Activated naive CD4-positive, alpha-beta T cell treated with anti-CD3 and anti-CD28 coated beads, Interleukin-2, amount 10 ng/mL, durations not matched to agents 7 days and 5 days (primary cell): ENCODE data around the gene ST3GAL3.
A peak's percentile ranks its signal among the peaks of the same experiment; 100 is the strongest.
"Not testable (repeated sequence)": the region's sequence is repeated elsewhere in the genome, so short reads cannot be mapped to it uniquely, and the experiment has no call there.

Experiments
- CTCF ChIA-PET: fragments of 350-600 bp; sonication (Branson Sonifier 250); formaldehyde crosslinking; loops from one replicate; lab custom pipeline; 2021; ENCODE audit warnings: antibody characterized with exemption; lab: Charles Lee
- DNase-seq: peaks from one replicate; pipeline ENCODE4 v3.0.0-alpha.2; 2020
- H3K27ac Mint-ChIP-seq: one replicate; pipeline ENCODE4 v1.8.0; 2021; ENCODE audit warnings: mild to moderate bottlenecking, moderate library complexity, mixed read lengths
- H3K27me3 Mint-ChIP-seq: one replicate; pipeline ENCODE4 v1.8.0; 2021; ENCODE audit warnings: mild to moderate bottlenecking, mixed read lengths
- H3K36me3 Mint-ChIP-seq: one replicate; pipeline ENCODE4 v1.8.0; 2021; ENCODE audit warnings: mixed read lengths
- H3K4me1 Mint-ChIP-seq: one replicate; pipeline ENCODE4 v1.8.0; 2021; ENCODE audit warnings: mixed read lengths
- H3K4me3 Mint-ChIP-seq: one replicate; pipeline ENCODE4 v1.8.0; 2021; ENCODE audit warnings: mild to moderate bottlenecking, moderate library complexity, mixed read lengths
- H3K9me3 Mint-ChIP-seq: one replicate; pipeline ENCODE4 v1.8.0; 2021; ENCODE audit warnings: mixed read lengths

ST3GAL3 gene

DNA sequence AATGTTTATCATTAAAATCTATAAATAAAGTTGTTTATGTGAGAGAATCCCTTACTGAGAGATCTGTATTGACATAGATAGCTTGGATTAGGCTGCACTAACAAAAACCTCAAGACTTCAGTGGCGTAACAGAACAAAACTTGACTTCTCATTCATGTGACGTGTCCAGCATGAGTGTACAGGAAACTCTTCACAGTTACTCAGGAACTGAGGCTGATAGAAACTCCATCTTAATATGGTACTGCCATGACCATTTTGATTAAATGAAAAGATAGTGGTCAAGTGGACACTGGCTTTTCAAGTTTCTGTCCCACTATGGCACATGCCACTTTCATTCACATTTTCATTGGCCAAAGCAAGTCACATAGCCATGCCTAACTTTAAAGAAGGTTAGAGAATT is 3.7 kb downstream of the ST3GAL3 start:
- Mint-ChIP-seq H3K4me1 (peaks cover 32% of the 10 kb centered on the region), H3K4me3 (no peak overlapping the region), H3K36me3 (peaks cover 16% of the 10 kb centered on the region), H3K27me3 (no peaks in the 10 kb centered on the region), H3K27ac (no peak overlapping the region), H3K9me3 (no peaks in the 10 kb centered on the region)
- no peak for DNase-seq
- CTCF ChIA-PET, result interaction anchor here (1.0 to 1.4 kb wide), 2 partner anchors 223 to 224 kb away, joined by 3 to 5 read pairs; no protein-coding TSS in a partner anchor

DNA sequence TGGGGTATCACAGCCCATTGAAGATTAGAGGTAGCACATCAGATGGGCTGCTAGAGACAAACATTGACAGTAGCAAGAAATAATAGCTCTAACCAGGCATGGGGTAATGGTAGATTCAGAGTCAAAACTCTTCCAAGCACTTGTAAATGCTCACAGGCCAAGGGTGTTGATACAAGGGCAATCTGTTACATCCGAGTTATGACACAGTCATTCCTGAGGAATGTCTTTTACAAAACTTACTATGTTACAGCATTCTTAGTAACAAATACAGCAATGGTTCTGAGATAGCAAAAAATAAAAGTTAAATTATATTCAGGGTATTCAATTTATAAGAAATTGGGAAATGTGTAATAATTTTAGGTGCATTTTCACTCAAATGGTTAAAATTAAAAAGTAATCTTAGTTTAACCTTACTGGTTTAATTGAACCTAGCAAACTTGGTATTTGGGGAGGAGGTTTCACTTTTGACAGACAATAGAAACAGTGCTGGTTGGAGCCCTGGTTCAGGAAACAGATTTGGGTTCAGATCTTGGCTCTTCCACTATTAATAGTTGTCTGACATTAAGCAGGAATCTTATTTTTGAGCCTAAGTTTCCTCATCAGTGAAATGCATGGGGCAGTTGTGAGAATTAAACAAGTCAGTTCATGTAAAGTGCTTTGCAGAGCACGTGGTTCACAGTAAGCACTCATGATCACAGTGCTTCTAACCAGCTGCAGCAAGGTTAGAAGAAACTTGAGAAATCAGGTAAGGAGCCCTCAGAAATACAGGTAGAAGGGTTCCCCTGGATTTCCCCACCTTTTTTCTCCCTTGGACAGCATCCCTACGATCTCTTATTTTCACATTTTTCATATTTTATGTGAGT is 4.4 kb downstream of the ST3GAL3 start:
- Mint-ChIP-seq H3K9me3 (no peaks in the 10 kb centered on the region), H3K36me3 (peaks cover 18% of the 10 kb centered on the region), H3K27me3 (no peaks in the 10 kb centered on the region), H3K4me3 (no peak overlapping the region), H3K27ac (no peak overlapping the region), H3K4me1 (peaks cover 25% of the 10 kb centered on the region)
- CTCF ChIA-PET, result interaction anchor here (1.3 to 1.4 kb wide), 2 partner anchors 223 kb away, joined by 5 read pairs; no protein-coding TSS in a partner anchor
- DNase-seq, result no peak

DNA sequence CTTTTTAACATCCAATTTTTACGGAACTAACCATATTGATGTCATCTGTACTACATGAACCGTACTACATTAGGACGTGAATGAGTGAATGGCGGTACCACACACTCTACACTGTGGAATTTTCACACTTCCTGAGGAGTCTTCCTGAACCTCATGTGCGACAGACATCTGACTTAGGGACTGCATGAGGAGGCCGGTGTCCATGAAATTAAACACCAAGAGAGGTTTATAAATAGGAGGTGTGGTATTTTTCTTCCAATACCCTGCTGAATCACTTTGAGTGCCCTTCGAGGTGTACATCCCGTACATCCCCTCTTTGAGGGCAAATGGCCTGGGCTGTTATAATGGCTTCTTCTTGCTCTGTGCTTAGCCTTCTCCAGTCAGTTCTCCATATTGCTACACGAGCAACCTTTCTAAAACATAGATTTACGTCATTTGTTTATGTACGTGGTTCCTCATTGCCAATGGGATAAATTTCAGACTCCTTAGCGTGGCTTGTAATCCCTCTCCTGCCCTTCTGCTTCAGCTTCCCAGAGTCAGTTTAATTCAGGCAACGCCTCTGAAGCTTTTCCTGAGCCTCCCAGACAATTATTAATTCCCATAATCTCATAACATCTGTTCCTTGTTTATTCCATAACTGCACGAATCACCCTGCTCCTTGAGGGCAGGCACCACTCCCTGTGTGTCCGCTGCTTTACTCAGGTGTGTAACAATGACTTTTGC is 9.4 kb downstream of the ST3GAL3 start:
- Mint-ChIP-seq H3K4me1 (no peaks in the 10 kb centered on the region), H3K9me3 (no peaks in the 10 kb centered on the region), H3K4me3 (no peak overlapping the region), H3K27me3 (no peaks in the 10 kb centered on the region), H3K36me3 (peaks cover 7% of the 10 kb centered on the region), H3K27ac (no peak overlapping the region)
- no peak for DNase-seq
- CTCF ChIA-PET, result no interaction called here

DNA sequence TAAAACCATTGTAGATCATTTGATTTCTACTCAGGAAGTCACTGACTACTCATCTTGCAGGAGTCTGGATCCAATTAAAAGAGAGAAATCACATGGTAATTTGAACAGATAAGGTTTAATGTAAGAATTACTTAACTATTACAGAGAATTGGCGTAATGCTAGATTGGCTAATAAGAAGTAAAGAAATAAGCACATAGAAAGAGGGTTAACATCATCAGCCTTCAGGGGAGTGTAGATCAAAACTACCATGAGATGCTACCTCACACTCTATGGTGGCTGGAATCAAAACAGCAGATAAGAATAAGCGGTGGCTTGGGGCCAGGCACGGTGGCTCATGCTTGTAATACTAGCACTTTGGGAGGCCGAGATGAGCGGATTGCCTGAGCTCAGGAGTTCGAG is 11.7 kb downstream of the ST3GAL3 start:
- no peak for DNase-seq
- H3K4me1 Mint-ChIP-seq, result no peaks in the 10 kb centered on the region
- H3K27me3 Mint-ChIP-seq, result no peaks in the 10 kb centered on the region

DNA sequence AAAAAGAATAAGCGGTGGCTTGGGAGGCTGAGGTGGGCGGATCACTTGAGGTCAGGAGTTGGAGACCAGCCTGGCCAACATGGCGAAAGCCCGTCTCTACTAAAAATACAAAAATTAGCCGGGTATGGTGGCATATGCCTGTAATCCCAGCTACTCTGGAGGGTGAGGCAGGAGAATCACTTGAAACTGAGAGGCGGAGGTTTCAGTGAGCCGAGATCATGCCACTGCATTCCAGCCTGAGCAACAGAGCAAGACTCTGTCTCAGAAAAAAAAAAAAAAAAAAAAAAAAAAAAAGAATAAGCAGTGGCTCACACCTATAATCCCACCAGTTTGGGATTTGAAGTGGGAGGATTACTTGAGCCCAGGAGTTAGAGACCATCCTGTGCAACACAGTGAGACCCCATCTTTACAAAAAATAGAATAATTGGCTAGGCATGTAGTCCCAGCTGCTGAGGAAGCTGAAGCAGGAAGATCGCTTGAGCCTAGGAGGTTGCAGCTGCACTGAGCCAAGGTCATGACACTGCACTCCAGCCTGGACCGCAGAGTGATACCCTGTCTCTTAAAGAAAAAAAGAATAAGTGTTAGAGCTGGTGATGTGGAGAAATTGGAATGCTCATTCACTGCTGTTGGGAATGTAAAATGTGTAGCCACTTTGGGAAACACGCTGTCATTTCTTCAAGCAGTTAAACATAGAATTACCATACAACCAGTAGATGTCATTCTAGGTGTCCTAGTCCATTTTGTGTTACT is 12.5 kb downstream of the ST3GAL3 start:
- H3K27me3 Mint-ChIP-seq, CTCF ChIA-PET, DNase-seq, H3K27ac Mint-ChIP-seq, H3K9me3 Mint-ChIP-seq, H3K4me3 Mint-ChIP-seq, H3K36me3 Mint-ChIP-seq, H3K4me1 Mint-ChIP-seq: not testable (repeated sequence)

More for the DNA sequence above, 11.7 kb downstream of the ST3GAL3 start:
- H3K4me3 Mint-ChIP-seq, result no peak overlapping the region
- no peak overlapping the region for H3K27ac Mint-ChIP-seq
- CTCF ChIA-PET, result no interaction called here
- H3K9me3 Mint-ChIP-seq, result no peaks in the 10 kb centered on the region
- H3K36me3 Mint-ChIP-seq, result peaks cover 6% of the 10 kb centered on the region

DNA sequence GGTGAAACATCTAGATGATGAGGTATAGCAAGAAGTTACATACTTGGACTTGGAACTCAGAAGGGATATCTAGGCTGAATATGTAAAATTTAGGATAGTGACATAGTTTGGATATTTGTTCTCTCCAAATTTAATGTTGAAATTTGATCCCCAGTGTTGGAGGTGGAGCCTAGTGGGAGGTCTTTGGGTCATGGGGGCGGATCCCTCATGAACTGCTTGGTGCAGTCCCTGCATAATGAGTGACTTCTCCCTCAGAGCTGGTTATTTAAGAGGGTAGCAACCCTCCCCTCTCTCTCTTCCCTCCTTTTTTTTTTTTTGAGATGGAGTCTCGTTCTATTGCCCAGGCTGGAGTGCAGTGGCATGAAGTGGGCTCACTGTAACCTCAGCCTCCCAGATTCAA is 15.5 kb downstream of the ST3GAL3 start:
- Mint-ChIP-seq H3K27me3 (no peaks in the 10 kb centered on the region), H3K4me1 (no peaks in the 10 kb centered on the region), H3K9me3 (no peaks in the 10 kb centered on the region), H3K27ac (no peak overlapping the region), H3K4me3 (no peak overlapping the region), H3K36me3 (no peaks in the 10 kb centered on the region)
- no peak for DNase-seq
- CTCF ChIA-PET, result no interaction called here

DNA sequence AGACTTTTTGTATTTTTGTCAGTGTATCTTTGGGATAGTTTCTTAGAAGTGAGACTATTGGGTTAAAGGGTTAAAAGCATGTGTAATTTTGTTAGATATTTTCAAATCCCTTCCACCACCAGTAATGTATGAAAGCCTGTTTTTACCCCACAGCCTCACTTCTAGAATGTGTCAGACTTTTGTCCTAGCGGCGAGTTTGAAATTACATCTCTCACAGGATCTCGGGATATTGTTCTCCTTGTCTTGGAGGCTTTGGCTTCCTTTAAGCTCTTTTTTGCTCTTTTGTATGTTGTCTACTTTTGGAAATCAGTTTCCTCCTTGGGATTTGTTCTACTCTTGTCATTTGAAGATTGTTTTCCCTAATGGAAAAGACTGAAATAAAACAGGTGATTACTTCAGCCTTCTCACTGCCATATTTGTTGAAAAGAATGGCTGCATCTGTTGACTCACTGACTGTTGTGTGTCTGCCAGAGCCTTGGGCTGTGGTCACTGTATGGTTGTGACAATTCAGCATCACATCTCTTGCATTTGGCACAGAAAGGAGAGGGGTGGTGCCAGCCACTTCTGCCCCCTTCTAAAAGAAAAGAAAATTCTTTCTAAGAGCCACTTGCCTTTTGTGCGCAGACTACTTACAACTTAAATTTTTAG is 22.6 kb downstream of the ST3GAL3 start:
- Mint-ChIP-seq H3K27me3 (no peaks in the 10 kb centered on the region), H3K4me1 (no peaks in the 10 kb centered on the region), H3K4me3 (no peak overlapping the region), H3K9me3 (no peaks in the 10 kb centered on the region), H3K27ac (no peak overlapping the region), H3K36me3 (no peaks in the 10 kb centered on the region)
- CTCF ChIA-PET, result no interaction called here
- DNase-seq, result no peak

DNA sequence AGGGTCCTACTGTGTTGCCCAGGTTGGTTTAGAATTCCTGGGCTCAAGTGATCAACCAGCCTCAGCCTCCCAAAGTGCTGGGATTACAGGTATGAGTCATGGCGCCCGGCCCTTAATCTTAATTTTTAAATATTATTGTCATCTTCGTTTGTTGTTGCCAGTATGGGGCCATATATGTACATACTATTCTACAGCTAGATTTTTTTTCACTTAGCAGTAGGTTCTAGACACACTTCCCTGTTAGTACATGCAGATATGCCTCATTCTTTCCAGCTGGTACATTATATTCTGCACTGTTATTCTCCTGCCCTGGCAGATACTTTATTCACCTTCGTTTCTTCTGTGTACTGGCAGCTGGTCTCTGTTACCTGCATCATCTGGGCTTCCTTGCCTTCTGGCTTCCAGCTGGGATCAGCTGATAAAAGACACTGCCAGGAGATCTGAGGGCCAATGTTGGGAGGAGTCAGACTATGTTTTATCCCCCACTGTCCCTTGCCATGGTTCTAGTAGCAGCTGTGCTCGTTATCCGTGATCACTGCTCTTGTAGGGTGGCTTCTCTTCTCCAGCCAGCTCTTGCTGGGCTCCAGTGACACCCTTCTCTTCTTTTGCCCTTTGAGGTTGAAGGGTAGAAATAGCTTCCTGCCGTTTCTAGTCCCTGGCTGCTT is 24.7 kb downstream of the ST3GAL3 start:
- peak overlapping the region; percentile 75 for H3K27ac Mint-ChIP-seq
- H3K27me3 Mint-ChIP-seq, result no peaks in the 10 kb centered on the region
- no peak for DNase-seq
- H3K9me3 Mint-ChIP-seq, result no peaks in the 10 kb centered on the region
- CTCF ChIA-PET, result interaction anchor here (1.8 kb wide), 1 partner anchor 203 kb away, joined by 4 read pairs; no protein-coding TSS in a partner anchor
- no peak overlapping the region for H3K4me3 Mint-ChIP-seq
- peaks cover 9% of the 10 kb centered on the region for H3K36me3 Mint-ChIP-seq
- H3K4me1 Mint-ChIP-seq, result no peaks in the 10 kb centered on the region

DNA sequence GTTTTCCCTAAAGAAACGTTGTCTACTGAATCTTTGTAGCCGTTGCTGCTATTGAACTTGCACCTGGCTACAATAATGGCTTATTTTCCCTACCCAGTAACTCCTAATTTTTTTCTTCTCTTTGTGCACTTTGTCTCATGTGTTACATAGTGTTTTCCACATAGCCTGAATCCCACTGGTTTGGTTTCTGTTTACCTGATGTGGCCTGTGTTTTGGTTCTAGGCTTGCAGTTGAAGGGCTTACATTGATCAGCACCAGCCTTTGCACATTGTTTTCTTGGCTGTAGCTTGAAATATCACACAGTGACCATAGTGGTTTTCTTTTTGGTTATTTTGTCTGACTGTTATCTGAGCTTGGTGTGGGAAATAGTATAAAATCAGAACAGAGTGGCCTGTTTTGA is 29.5 kb downstream of the ST3GAL3 start:
- Mint-ChIP-seq H3K36me3 (peaks cover 11% of the 10 kb centered on the region), H3K4me1 (no peaks in the 10 kb centered on the region), H3K9me3 (no peaks in the 10 kb centered on the region), H3K27me3 (no peaks in the 10 kb centered on the region), H3K4me3 (no peak overlapping the region), H3K27ac (no peak overlapping the region)
- no peak for DNase-seq
- CTCF ChIA-PET, result interaction anchor here (1.0 to 1.1 kb wide), 2 partner anchors 27 to 194 kb away, joined by 3 read pairs; no protein-coding TSS in a partner anchor

DNA sequence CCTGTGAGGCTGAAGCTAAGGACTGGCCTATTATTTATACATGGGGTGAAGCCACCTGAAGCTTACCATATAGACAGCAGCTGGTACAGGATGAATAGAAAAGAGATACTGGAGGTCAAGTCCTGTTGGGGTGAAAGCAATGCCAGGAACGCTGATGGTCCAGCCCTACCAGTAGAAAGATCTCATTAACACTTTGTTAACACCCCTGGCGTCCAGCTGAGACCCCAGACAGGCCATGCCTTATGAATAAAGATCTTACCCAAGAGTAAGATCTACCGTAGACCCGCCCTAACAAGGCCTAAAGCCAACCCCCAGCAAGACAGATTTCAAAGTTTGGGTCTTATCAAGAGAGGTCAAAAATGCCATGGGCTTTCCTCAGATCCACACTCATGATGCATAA is 34.7 kb downstream of the ST3GAL3 start:
- CTCF ChIA-PET, result no interaction called here
- no peaks in the 10 kb centered on the region for H3K9me3 Mint-ChIP-seq
- H3K36me3 Mint-ChIP-seq, result peaks cover 6% of the 10 kb centered on the region
- H3K4me1 Mint-ChIP-seq, result no peaks in the 10 kb centered on the region
- H3K4me3 Mint-ChIP-seq, result no peak overlapping the region
- DNase-seq, result no peak
- H3K27ac Mint-ChIP-seq, result no peak overlapping the region
- no peaks in the 10 kb centered on the region for H3K27me3 Mint-ChIP-seq

DNA sequence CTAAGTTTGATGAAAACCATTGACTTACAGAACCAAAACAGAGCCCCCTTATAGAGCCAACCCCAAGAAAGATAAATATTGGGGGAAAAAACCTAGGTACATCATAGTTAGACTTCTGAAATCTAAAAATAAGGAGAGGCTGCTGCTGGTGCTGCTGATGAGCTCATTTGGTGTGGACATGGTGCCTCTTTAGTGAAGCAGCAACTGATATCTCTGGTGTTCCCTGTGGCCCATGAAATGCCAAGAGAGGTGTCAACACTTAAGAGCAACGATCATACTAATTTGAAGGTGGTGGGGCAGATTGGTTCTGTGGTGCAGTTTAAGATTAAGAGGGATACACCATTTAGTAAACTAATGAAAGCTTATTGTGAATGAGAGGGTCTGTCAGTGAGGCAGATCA is 35.9 kb downstream of the ST3GAL3 start:
- CTCF ChIA-PET, result interaction anchor here (1.4 kb wide), 1 partner anchor 191 kb away, joined by 3 read pairs; no protein-coding TSS in a partner anchor
- Mint-ChIP-seq H3K9me3 (no peaks in the 10 kb centered on the region), H3K36me3 (peaks cover 5% of the 10 kb centered on the region), H3K27ac (no peak overlapping the region), H3K4me3 (no peak overlapping the region), H3K4me1 (no peaks in the 10 kb centered on the region), H3K27me3 (no peaks in the 10 kb centered on the region)
- DNase-seq, result no peak

DNA sequence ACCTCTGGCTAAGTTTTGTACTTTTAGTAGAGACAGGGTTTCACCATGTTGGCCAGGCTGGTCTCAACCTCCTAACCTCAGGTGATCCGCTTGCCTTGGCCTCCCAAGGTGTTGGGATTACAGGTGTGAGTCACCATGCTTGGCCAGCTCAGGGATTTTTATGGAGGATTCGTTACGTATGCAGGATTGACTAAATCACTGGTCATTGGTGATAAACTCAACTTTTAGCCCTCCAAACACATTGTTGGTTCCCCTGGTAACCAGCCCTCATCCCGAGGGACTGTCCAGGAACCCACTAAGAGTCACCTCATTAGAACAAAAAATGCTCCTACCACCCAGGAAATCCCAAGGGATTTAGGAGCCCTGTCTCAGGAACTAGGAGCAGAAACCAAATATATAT is 40.4 kb downstream of the ST3GAL3 start:
- CTCF ChIA-PET, result no interaction called here
- no peak overlapping the region for H3K4me3 Mint-ChIP-seq
- peaks cover 2% of the 10 kb centered on the region for H3K36me3 Mint-ChIP-seq
- no peaks in the 10 kb centered on the region for H3K4me1 Mint-ChIP-seq
- H3K9me3 Mint-ChIP-seq, result no peaks in the 10 kb centered on the region
- no peak for DNase-seq
- no peaks in the 10 kb centered on the region for H3K27me3 Mint-ChIP-seq
- H3K27ac Mint-ChIP-seq, result no peak overlapping the region

DNA sequence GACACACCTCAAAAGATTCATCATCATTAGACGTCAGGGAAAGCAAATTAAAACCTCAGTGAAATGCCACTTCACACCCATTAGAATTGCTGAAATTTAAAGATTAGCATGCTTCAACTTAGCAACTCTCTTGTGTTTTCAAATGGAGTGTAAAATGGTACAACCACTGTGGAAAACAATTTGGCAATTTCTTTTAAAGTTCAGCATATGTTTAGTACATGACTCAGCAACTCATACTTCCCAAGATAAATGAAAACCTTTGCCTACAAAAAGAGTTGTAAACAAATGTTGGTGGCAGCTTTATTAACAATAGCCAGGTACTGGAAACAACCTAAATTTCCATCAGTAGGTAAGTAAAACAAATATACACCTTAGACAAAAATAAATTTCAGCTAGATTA is 42.7 kb downstream of the ST3GAL3 start:
- no peak for DNase-seq
- Mint-ChIP-seq H3K36me3 (peaks cover 3% of the 10 kb centered on the region), H3K27me3 (no peaks in the 10 kb centered on the region), H3K4me3 (no peak overlapping the region), H3K27ac (no peak overlapping the region), H3K9me3 (no peaks in the 10 kb centered on the region), H3K4me1 (no peaks in the 10 kb centered on the region)
- CTCF ChIA-PET, result interaction anchor here (1.5 kb wide), 1 partner anchor 185 kb away, joined by 6 read pairs; no protein-coding TSS in a partner anchor
